HFFc6 (cell line): ENCODE results near the gene SLC35B2. TPM values are rescaled to one million over a fixed set of nuclear protein-coding genes. Genes with fewer than 3 reads are reported as not detected.

ENCODE experiments used
- DNase-seq: peaks from one replicate; pipeline ENCODE4 v3.0.0-alpha.2; 2018
- H3K27ac Mint-ChIP-seq: 2 replicates; pipeline ENCODE4 v1.8.0; 2020; ENCODE audit warnings: mild to moderate bottlenecking, mixed read lengths
- H3K27me3 Mint-ChIP-seq: 2 replicates; pipeline ENCODE4 v1.8.0; 2021; ENCODE audit warnings: mild to moderate bottlenecking, moderate library complexity, mixed read lengths; ENCODE audit not compliant: insufficient read depth
- H3K36me3 Mint-ChIP-seq: 2 replicates; pipeline ENCODE4 v1.8.0; 2021; ENCODE audit warnings: low read depth, mixed read lengths
- H3K4me1 Mint-ChIP-seq: 2 replicates; pipeline ENCODE4 v1.8.0; 2020; ENCODE audit warnings: low read depth, mixed read lengths
- H3K4me3 Mint-ChIP-seq: 2 replicates; pipeline ENCODE4 v1.8.0; 2020; ENCODE audit warnings: mild to moderate bottlenecking, moderate library complexity, mixed read lengths
- H3K9me3 Mint-ChIP-seq: 2 replicates; pipeline ENCODE4 v1.8.0; 2020; ENCODE audit warnings: mild to moderate bottlenecking, mixed read lengths
- CTCF ChIP-seq: fragments of 200-600 bp; sonication (generic); IDR thresholded peaks from 2 replicates; pipeline ENCODE4 v1.5.0; 2021; ENCODE audit warnings: antibody characterized with exemption, mild to moderate bottlenecking
- total RNA-seq, 6 experiments: library from RNA; stranded (reverse); fragmentation: NEBNext Ultra II Directional; extraction: Animal tissue kit (Norgen Biotek cat#: 25700); gene quantifications; 2 replicates in 1 of 6; 3 replicates in 5 of 6; pipeline ENCODE4 v1.2.3, GENCODE V29; 2021

Gene SLC35B2
- total RNA-seq, 6 experiments from 2014 or later: 108 to 132 (median 120) TPM

- Mint-ChIP-seq H3K9me3 (no peaks in the 10 kb centered on the region), H3K4me3 (peak overlapping the region; percentile 91), H3K4me1 (peaks cover 33% of the 10 kb centered on the region), H3K36me3 (no peaks in the 10 kb centered on the region), H3K27me3 (peaks cover 4% of the 10 kb centered on the region), H3K27ac (no peak overlapping the region; the same call in 1 of the 2 replicates)
- no peak for DNase-seq
- no peak for TF ChIP-seq CTCF
Observed at GRCh38 chr6:44262467-44263353, 5.4 kb upstream of the SLC35B2 start.

- Mint-ChIP-seq H3K27ac (no peak overlapping the region), H3K4me3 (no peak overlapping the region), H3K4me1 (peaks cover 38% of the 10 kb centered on the region), H3K36me3 (peaks cover 2% of the 10 kb centered on the region; the same call in 1 of the 2 replicates), H3K27me3 (peaks cover 8% of the 10 kb centered on the region), H3K9me3 (no peaks in the 10 kb centered on the region)
- no peak for DNase-seq
- no peak for TF ChIP-seq CTCF
Observed at GRCh38 chr6:44261581-44261980, 4.3 kb upstream of the SLC35B2 start.

- no peak for DNase-seq
- H3K4me3 Mint-ChIP-seq: no peak overlapping the region
- peaks cover 47% of the 10 kb centered on the region for H3K4me1 Mint-ChIP-seq
- peaks cover 8% of the 10 kb centered on the region; the same call in 1 of the 2 replicates for H3K36me3 Mint-ChIP-seq
- no peak for TF ChIP-seq CTCF
- peaks cover 17% of the 10 kb centered on the region for H3K27me3 Mint-ChIP-seq
- H3K9me3 Mint-ChIP-seq: no peaks in the 10 kb centered on the region
- no peak overlapping the region for H3K27ac Mint-ChIP-seq
Observed at GRCh38 chr6:44260451-44261297, 3.3 kb upstream of the SLC35B2 start.

GRCh38 chr6:44260011-44260410, 2.7 kb upstream of the SLC35B2 start:
- peaks cover 53% of the 10 kb centered on the region for H3K4me1 Mint-ChIP-seq
- TF ChIP-seq CTCF: no peak
- H3K4me3 Mint-ChIP-seq: no peak overlapping the region
- DNase-seq: no peak
- H3K27me3 Mint-ChIP-seq: peaks cover 23% of the 10 kb centered on the region
- no peak overlapping the region for H3K27ac Mint-ChIP-seq
- H3K9me3 Mint-ChIP-seq: no peaks in the 10 kb centered on the region
- H3K36me3 Mint-ChIP-seq: peaks cover 14% of the 10 kb centered on the region; the same call in 1 of the 2 replicates

- Mint-ChIP-seq H3K36me3 (peaks cover 24% of the 10 kb centered on the region), H3K4me3 (no peak overlapping the region), H3K4me1 (peaks cover 55% of the 10 kb centered on the region), H3K27me3 (peaks cover 27% of the 10 kb centered on the region), H3K9me3 (no peaks in the 10 kb centered on the region), H3K27ac (no peak overlapping the region)
- DNase-seq: no peak
- TF ChIP-seq CTCF: no peak
Observed at GRCh38 chr6:44258921-44259320, 1.6 kb upstream of the SLC35B2 start.
